ENCODE results near the gene HDAC4. TPM values are rescaled to one million over a fixed set of nuclear protein-coding genes. Genes with fewer than 3 reads are reported as not detected.

HDAC4 gene
- total RNA-seq, 1 experiment from 2014 or later, result 40.1 TPM

GRCh38 chr2:239285071-239285931 is 115.5 kb downstream of the HDAC4 start:
- CTCF ChIA-PET, result interaction anchor here (0.9 kb wide), 1 partner anchor 286 kb away, joined by 4 read pairs; no protein-coding TSS in a partner anchor

More at GRCh38 chr2:239285071-239285931, 115.5 kb downstream of the HDAC4 start:
- no peak overlapping the region for H3K27ac ChIP-seq (ENCODE audit: low read length)
- no peak overlapping the region for H3K4me3 ChIP-seq (ENCODE audit: low read depth in 2 of 2, low read length in 2 of 2)
- no peaks in the 10 kb centered on the region for H3K27me3 ChIP-seq (ENCODE audit: control insufficient read depth, insufficient read depth, low read length)
- in situ Hi-C loops (cut with HindIII; ENCODE audit: low pct_unique_long_range_greater_than_20kb, low sequenced_read_pairs), result no loop called here
- POLR2A ChIA-PET, result no interaction called here
- intact Hi-C loops (cut with micrococcal nuclease; ENCODE audit: unreplicated experiment), result no loop called here
- no TSS peak for BruUV-seq (replicated peaks)
- TF ChIP-seq CTCF (IDR thresholded peaks at IDR 0.05), result no peak
- no peak for TF ChIP-seq SIN3A (IDR thresholded peaks at IDR 0.05; ENCODE audit: borderline replicate concordance, insufficient read depth, low read depth, low read length)
- no peak for TF ChIP-seq POLR2AphosphoS5 (IDR thresholded peaks at IDR 0.05; ENCODE audit: low read depth, low read length)
- no peak for TF ChIP-seq REST (IDR thresholded peaks at IDR 0.05; ENCODE audit: insufficient read depth in 1 of 2, low read depth in 2 of 2, low read length in 1 of 2)
- TF ChIP-seq TCF7L2 (IDR thresholded peaks at IDR 0.05; ENCODE audit: low read depth, low read length), result no peak
- H3K4me1 ChIP-seq (ENCODE audit: control insufficient read depth, insufficient read depth, low read length), result peaks cover 4% of the 10 kb centered on the region; the same call in 1 of the 2 replicates
- H3K9me3 ChIP-seq (ENCODE audit: control insufficient read depth, insufficient read depth, low read depth, low read length), result no peaks in the 10 kb centered on the region
- H3K36me3 ChIP-seq (ENCODE audit: control insufficient read depth, insufficient read depth, low read length), result no peaks in the 10 kb centered on the region
- ATAC-seq (no peak), DNase-seq (ENCODE audit: low read depth, low spot score) (no peak)
